Adipocyte (in vitro differentiated cells): ENCODE data around the gene RASGEF1C.

Experiments used
- DNase-seq: peaks from one replicate; pipeline ENCODE4 v3.0.0-alpha.2; 2015; ENCODE audit warnings: low read depth
- H3K27me3 ChIP-seq: replicated peaks from 2 replicates; pipeline ENCODE4 v1.7.0; 2013; ENCODE audit warnings: mild to moderate bottlenecking, low read length, moderate library complexity; ENCODE audit not compliant: control insufficient read depth, insufficient read depth
- H3K36me3 ChIP-seq: 2 replicates; pipeline ENCODE4 v1.7.0; 2013; ENCODE audit warnings: low read length, mild to moderate bottlenecking, moderate library complexity; ENCODE audit not compliant: control insufficient read depth, insufficient read depth, severe bottlenecking
- H3K4me1 ChIP-seq: 2 replicates; pipeline ENCODE4 v1.7.0; 2013; ENCODE audit warnings: mild to moderate bottlenecking, low read length, moderate library complexity; ENCODE audit not compliant: control insufficient read depth, insufficient read depth
- H3K4me3 ChIP-seq: 2 replicates; pipeline ENCODE4 v1.7.0; 2013; ENCODE audit warnings: mild to moderate bottlenecking, low read length, moderate library complexity
- H3K9ac ChIP-seq: 2 replicates; pipeline ENCODE4 v1.7.0; 2013; ENCODE audit warnings: mild to moderate bottlenecking, low read length, moderate library complexity
- H3K9me3 ChIP-seq: 2 replicates; pipeline ENCODE4 v1.7.0; 2013; ENCODE audit warnings: mild to moderate bottlenecking, low read length, moderate library complexity; ENCODE audit not compliant: control insufficient read depth

RASGEF1C gene

GRCh38 chr5:180069589-180070247 lies 139.3 kb downstream of the RASGEF1C start:
- H3K9ac ChIP-seq = peak overlapping the region; percentile 91
- H3K4me1 ChIP-seq = peaks cover 13% of the 10 kb centered on the region
- no peaks in the 10 kb centered on the region for H3K36me3 ChIP-seq
- H3K27me3 ChIP-seq = no peaks in the 10 kb centered on the region
- DNase-seq = peak; percentile 67
- H3K4me3 ChIP-seq = peak overlapping the region; percentile 86
- H3K9me3 ChIP-seq = peaks cover 5% of the 10 kb centered on the region

- Histone ChIP-seq H3K9me3 (peaks cover 5% of the 10 kb centered on the region), H3K36me3 (no peaks in the 10 kb centered on the region), H3K4me3 (no peak overlapping the region), H3K27me3 (no peaks in the 10 kb centered on the region), H3K4me1 (peaks cover 13% of the 10 kb centered on the region), H3K9ac (no peak overlapping the region)
- DNase-seq = no peak
Measured at GRCh38 chr5:180068519-180069090, 140.4 kb downstream of the RASGEF1C start.

- no peak overlapping the region for H3K4me3 ChIP-seq
Measured at GRCh38 chr5:180067986-180068385, 141.0 kb downstream of the RASGEF1C start.

GRCh38 chr5:180060192-180060591 lies 148.8 kb downstream of the RASGEF1C start:
- Histone ChIP-seq H3K36me3 (no peaks in the 10 kb centered on the region), H3K9ac (no peak overlapping the region), H3K9me3 (no peaks in the 10 kb centered on the region), H3K4me1 (no peaks in the 10 kb centered on the region), H3K4me3 (no peak overlapping the region), H3K27me3 (no peaks in the 10 kb centered on the region)
- no peak for DNase-seq

More at GRCh38 chr5:180067986-180068385, 141.0 kb downstream of the RASGEF1C start:
- H3K36me3 ChIP-seq = no peaks in the 10 kb centered on the region
- peaks cover 13% of the 10 kb centered on the region for H3K4me1 ChIP-seq
- no peak for DNase-seq
- no peaks in the 10 kb centered on the region for H3K27me3 ChIP-seq
- peaks cover 5% of the 10 kb centered on the region for H3K9me3 ChIP-seq
- no peak overlapping the region for H3K9ac ChIP-seq

DNA sequence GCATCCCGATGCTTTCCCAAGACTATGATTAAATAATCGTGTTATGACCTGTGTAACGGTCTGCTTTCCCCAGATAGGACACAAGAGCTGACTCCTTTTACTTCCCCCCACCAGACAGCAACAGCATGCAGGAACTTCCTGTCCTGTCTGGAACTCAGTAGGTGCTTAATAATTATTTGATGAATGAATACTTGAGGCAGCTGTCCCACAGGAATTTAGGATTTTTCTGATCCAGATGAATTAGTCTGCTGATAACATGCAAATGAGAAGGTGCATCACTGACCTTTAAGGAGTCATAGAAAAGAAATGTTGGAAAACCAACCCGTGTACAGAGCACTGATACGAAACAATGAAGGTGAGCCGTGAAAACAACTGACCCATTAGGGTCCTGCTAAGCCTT lies 149.7 kb downstream of the RASGEF1C start:
- H3K4me3 ChIP-seq = no peak overlapping the region
- no peaks in the 10 kb centered on the region for H3K27me3 ChIP-seq
- no peaks in the 10 kb centered on the region for H3K4me1 ChIP-seq
- H3K9me3 ChIP-seq = no peaks in the 10 kb centered on the region
- H3K9ac ChIP-seq = no peak overlapping the region
- no peak for DNase-seq
- no peaks in the 10 kb centered on the region for H3K36me3 ChIP-seq

DNA sequence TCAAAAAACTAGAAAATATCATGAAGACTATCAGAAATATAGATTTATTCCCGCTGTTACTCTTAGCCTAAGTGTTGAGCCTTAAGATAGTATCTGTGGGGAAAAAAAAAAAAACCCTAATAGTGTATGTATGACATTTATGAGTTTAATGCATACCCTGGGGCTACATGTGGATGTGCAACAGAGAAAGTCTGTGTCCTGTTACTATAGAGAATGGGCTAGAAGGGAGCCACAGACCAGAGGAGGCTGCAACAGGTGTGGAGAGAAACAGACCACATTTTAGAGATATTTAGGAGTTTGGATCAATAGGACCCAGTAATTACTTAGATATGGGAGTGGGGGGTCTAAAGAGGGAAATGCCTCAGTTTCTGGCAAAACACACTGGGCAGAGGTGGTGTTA lies 152.9 kb downstream of the RASGEF1C start:
- H3K9me3 ChIP-seq = no peaks in the 10 kb centered on the region
- H3K27me3 ChIP-seq = no peaks in the 10 kb centered on the region
- H3K9ac ChIP-seq = no peak overlapping the region
- H3K4me3 ChIP-seq = no peak overlapping the region
- no peaks in the 10 kb centered on the region for H3K36me3 ChIP-seq
- DNase-seq = no peak
- H3K4me1 ChIP-seq = no peaks in the 10 kb centered on the region

DNA sequence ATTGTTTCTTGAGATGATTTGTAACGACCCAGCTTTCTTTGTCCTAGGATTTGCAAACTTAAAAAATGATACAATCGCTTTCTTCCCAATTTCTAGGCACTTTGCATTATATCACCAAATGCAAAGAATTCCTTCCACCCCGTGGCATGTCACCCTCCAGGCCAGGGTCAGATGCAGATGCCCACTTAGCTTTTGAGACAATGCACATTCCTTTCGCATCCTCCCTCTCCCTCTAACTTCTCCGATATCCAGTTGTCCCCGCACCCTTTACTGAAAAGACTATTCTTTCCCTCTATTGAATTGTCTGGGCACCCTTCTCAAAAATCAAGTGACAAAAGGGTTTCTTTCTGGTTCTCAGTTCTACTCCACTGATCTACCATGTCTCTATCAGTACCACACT lies 154.8 kb downstream of the RASGEF1C start:
- H3K36me3 ChIP-seq = no peaks in the 10 kb centered on the region
- peaks cover 4% of the 10 kb centered on the region for H3K4me1 ChIP-seq
- no peak overlapping the region for H3K4me3 ChIP-seq
- no peak for DNase-seq
- H3K9ac ChIP-seq = no peak overlapping the region
- H3K9me3 ChIP-seq = no peaks in the 10 kb centered on the region
- no peaks in the 10 kb centered on the region for H3K27me3 ChIP-seq

- H3K4me1 ChIP-seq = peaks cover 5% of the 10 kb centered on the region
- H3K9ac ChIP-seq = no peak overlapping the region
- no peaks in the 10 kb centered on the region for H3K36me3 ChIP-seq
- DNase-seq = no peak
- H3K27me3 ChIP-seq = no peaks in the 10 kb centered on the region
- H3K9me3 ChIP-seq = no peaks in the 10 kb centered on the region
- H3K4me3 ChIP-seq = no peak overlapping the region
Measured at GRCh38 chr5:180053061-180053602, 155.9 kb downstream of the RASGEF1C start.

DNA sequence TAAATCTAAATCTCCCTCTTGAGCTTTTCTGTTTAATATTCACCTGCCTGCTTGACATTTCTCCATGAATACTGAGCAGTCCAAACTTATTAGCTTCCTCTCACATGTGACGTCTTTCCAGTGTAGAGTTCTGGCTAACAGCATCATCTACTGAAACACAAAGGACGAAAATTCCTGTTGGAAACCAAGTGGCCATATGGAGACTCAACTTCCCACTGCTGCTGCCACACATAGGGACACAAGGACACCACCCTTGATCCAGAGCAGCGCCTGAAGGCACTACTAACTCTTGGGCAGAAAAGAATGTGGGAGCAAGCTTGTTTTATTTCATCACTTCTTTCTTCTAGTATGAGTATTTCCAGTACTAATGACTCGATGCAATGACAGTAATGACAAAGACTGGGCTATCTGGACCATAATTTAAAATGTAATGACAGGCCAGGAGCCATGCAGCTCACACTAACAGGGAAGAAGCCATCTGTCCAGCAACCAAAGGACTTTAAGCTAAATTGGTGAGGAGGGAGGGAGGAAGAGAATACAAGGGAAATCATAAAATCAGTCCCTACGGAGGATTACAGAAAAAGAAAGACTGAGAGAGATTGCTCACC lies 156.7 kb downstream of the RASGEF1C start:
- Histone ChIP-seq H3K9me3 (no peaks in the 10 kb centered on the region), H3K4me1 (peaks cover 7% of the 10 kb centered on the region), H3K27me3 (no peaks in the 10 kb centered on the region), H3K36me3 (no peaks in the 10 kb centered on the region), H3K9ac (no peak overlapping the region), H3K4me3 (no peak overlapping the region)
- DNase-seq = no peak
